ENCODE measurements around the gene GDF11.
A peak's percentile ranks its signal among the peaks of the same experiment; 100 is the strongest.

The GDF11 gene

GRCh38 chr12:55728939-55729818 is 13.7 kb upstream of the GDF11 start, which contains the start of gene CD63:
Gene CD63 (minus strand): TSS chr12:55729009. CDS start chr12:55728341, 668 bp downstream.
- Histone ChIP-seq H4K91ac (ENCODE audit: low read depth, low read length, poor library complexity) (no peak within 1 kb of the TSS), H3K9me3 (replicated peaks in 1 of 2; ENCODE audit: control insufficient read depth in 2 of 2, insufficient read depth in 1 of 2, low read depth in 1 of 2, low read length in 2 of 2) (peaks cover 0 to 1% of the 10 kb centered on the region in 2 donors)

GRCh38 chr12:55729819-55730818 is 12.8 kb upstream of the GDF11 start:
- Histone ChIP-seq H3K4me3 (ENCODE audit: low read length in 2 of 2) (peak overlapping the region; percentile 59 to 92), H3K27me3 (ENCODE audit: control insufficient read depth in 3 of 3, insufficient read depth in 3 of 3, low read depth in 1 of 3, low read length in 3 of 3) (no peaks in the 10 kb centered on the region), H3K14ac (ENCODE audit: low read length) (no peak overlapping the region)

More at GRCh38 chr12:55728939-55729818, 13.7 kb upstream of the GDF11 start, which contains the start of gene CD63:
- H2AFZ ChIP-seq (ENCODE audit: low read length), result peak within 1 kb of the TSS; percentile 92
- H3K36me3 ChIP-seq (replicated peaks in 1 of 2; ENCODE audit: control insufficient read depth in 2 of 2, insufficient read depth in 2 of 2, low read length in 2 of 2), result peaks cover 22 to 31% of the 10 kb centered on the region in 2 donors
- no peak within 1 kb of the TSS for H3K14ac ChIP-seq (ENCODE audit: low read length)
- H3K18ac ChIP-seq (ENCODE audit: low read length), result peak within 1 kb of the TSS; percentile 95
- peak within 1 kb of the TSS; percentile 91 for H3K27ac ChIP-seq (replicated peaks; ENCODE audit: low read length)
- H2BK5ac ChIP-seq (ENCODE audit: low read length), result peak within 1 kb of the TSS; percentile 69
- WGBS, 2 donors (ENCODE audit: extremely low coverage in 2 of 2, insufficient read length in 2 of 2, insufficient replicate concordance in 1 of 2), result no CpG with 5 or more reads among the region's 61 CpGs
- H2AK5ac ChIP-seq (ENCODE audit: low read depth, low read length), result peak within 1 kb of the TSS; percentile 95
- H3K23ac ChIP-seq (ENCODE audit: low read depth, low read length, poor library complexity), result peak within 1 kb of the TSS; percentile 29
- peak within 1 kb of the TSS; percentile 59 to 92 for H3K4me3 ChIP-seq (ENCODE audit: low read length in 2 of 2)
- peak; percentile 82 for DNase-seq (ENCODE audit: low spot score)
- peaks cover 14 to 18% of the 10 kb centered on the region in 2 donors for H3K4me1 ChIP-seq (ENCODE audit: control insufficient read depth in 2 of 2, insufficient read depth in 1 of 2, low read depth in 1 of 2, low read length in 2 of 2)
- H3K4ac ChIP-seq (ENCODE audit: low read length), result no peak within 1 kb of the TSS
- H3K4me2 ChIP-seq (ENCODE audit: insufficient read depth, low read length, poor library complexity, severe bottlenecking), result peak within 1 kb of the TSS; percentile 92
- H2BK12ac ChIP-seq (ENCODE audit: low read length), result no peak within 1 kb of the TSS
- no peak within 1 kb of the TSS for H4K8ac ChIP-seq (ENCODE audit: low read depth, low read length)
- peak within 1 kb of the TSS; percentile 61 for H2BK120ac ChIP-seq (ENCODE audit: low read depth, low read length)
- peak within 1 kb of the TSS; percentile 34 for H2BK15ac ChIP-seq (ENCODE audit: low read length)
- no peaks in the 10 kb centered on the region for H3K27me3 ChIP-seq (ENCODE audit: control insufficient read depth in 3 of 3, insufficient read depth in 3 of 3, low read depth in 1 of 3, low read length in 3 of 3)
- peaks cover 15% of the 10 kb centered on the region for H3K79me1 ChIP-seq (ENCODE audit: low read depth, low read length)
- H3K9ac ChIP-seq (ENCODE audit: low read depth, low read length, poor library complexity), result peak within 1 kb of the TSS; percentile 94

GRCh38 chr12:55732288-55732687 is 10.6 kb upstream of the GDF11 start:
- peaks cover 11% of the 10 kb centered on the region for H3K79me1 ChIP-seq (ENCODE audit: low read depth, low read length)
- no peak overlapping the region for H2AFZ ChIP-seq (ENCODE audit: low read length)
- H3K27ac ChIP-seq (replicated peaks; ENCODE audit: low read length), result no peak overlapping the region
- peak overlapping the region; percentile 57 for H3K18ac ChIP-seq (ENCODE audit: low read length)
- no peak overlapping the region for H3K4ac ChIP-seq (ENCODE audit: low read length)
- H3K23ac ChIP-seq (ENCODE audit: low read depth, low read length, poor library complexity), result peak overlapping the region; percentile 90
- no peak overlapping the region for H4K8ac ChIP-seq (ENCODE audit: low read depth, low read length)
- peaks cover 12 to 13% of the 10 kb centered on the region in 2 donors for H3K4me1 ChIP-seq (ENCODE audit: control insufficient read depth in 2 of 2, insufficient read depth in 1 of 2, low read depth in 1 of 2, low read length in 2 of 2)
- H3K4me3 ChIP-seq (ENCODE audit: low read length in 2 of 2), result no peak overlapping the region
- H3K27me3 ChIP-seq (ENCODE audit: control insufficient read depth in 3 of 3, insufficient read depth in 3 of 3, low read depth in 1 of 3, low read length in 3 of 3), result no peaks in the 10 kb centered on the region
- peak overlapping the region; percentile 30 for H2BK15ac ChIP-seq (ENCODE audit: low read length)
- H2BK12ac ChIP-seq (ENCODE audit: low read length), result no peak overlapping the region
- H3K9me3 ChIP-seq (replicated peaks in 1 of 2; ENCODE audit: control insufficient read depth in 2 of 2, insufficient read depth in 1 of 2, low read depth in 1 of 2, low read length in 2 of 2), result no peaks in the 10 kb centered on the region
- H2BK120ac ChIP-seq (ENCODE audit: low read depth, low read length), result no peak overlapping the region
- H3K36me3 ChIP-seq (replicated peaks in 1 of 2; ENCODE audit: control insufficient read depth in 2 of 2, insufficient read depth in 2 of 2, low read length in 2 of 2), result peaks cover 0 to under 1% of the 10 kb centered on the region in 2 donors
- no peak overlapping the region for H4K91ac ChIP-seq (ENCODE audit: low read depth, low read length, poor library complexity)
- DNase-seq (ENCODE audit: low spot score), result no peak
- no CpG with 5 or more reads among the region's 4 CpGs for WGBS, 2 donors (ENCODE audit: extremely low coverage in 2 of 2, insufficient read length in 2 of 2, insufficient replicate concordance in 1 of 2)
- H3K14ac ChIP-seq (ENCODE audit: low read length), result no peak overlapping the region
- peak overlapping the region; percentile 70 for H3K9ac ChIP-seq (ENCODE audit: low read depth, low read length, poor library complexity)
- H2BK5ac ChIP-seq (ENCODE audit: low read length), result no peak overlapping the region
- no peak overlapping the region for H2AK5ac ChIP-seq (ENCODE audit: low read depth, low read length)
- no peak overlapping the region for H3K4me2 ChIP-seq (ENCODE audit: insufficient read depth, low read length, poor library complexity, severe bottlenecking)

More at GRCh38 chr12:55729819-55730818, 12.8 kb upstream of the GDF11 start:
- Histone ChIP-seq H2AFZ (ENCODE audit: low read length) (peak overlapping the region; percentile 92), H3K4me1 (ENCODE audit: control insufficient read depth in 2 of 2, insufficient read depth in 1 of 2, low read depth in 1 of 2, low read length in 2 of 2) (peaks cover 14 to 18% of the 10 kb centered on the region in 2 donors), H3K9ac (ENCODE audit: low read depth, low read length, poor library complexity) (peak overlapping the region; percentile 87), H2BK15ac (ENCODE audit: low read length) (peak overlapping the region; percentile 34), H2BK120ac (ENCODE audit: low read depth, low read length) (no peak overlapping the region), H4K91ac (ENCODE audit: low read depth, low read length, poor library complexity) (no peak overlapping the region), H3K9me3 (replicated peaks in 1 of 2; ENCODE audit: control insufficient read depth in 2 of 2, insufficient read depth in 1 of 2, low read depth in 1 of 2, low read length in 2 of 2) (peaks cover 0 to 1% of the 10 kb centered on the region in 2 donors), H2AK5ac (ENCODE audit: low read depth, low read length) (peak overlapping the region; percentile 9), H3K18ac (ENCODE audit: low read length) (peak overlapping the region; percentile 58), H4K8ac (ENCODE audit: low read depth, low read length) (no peak overlapping the region), H3K23ac (ENCODE audit: low read depth, low read length, poor library complexity) (no peak overlapping the region), H3K79me1 (ENCODE audit: low read depth, low read length) (peaks cover 14% of the 10 kb centered on the region), H3K4me2 (ENCODE audit: insufficient read depth, low read length, poor library complexity, severe bottlenecking) (peak overlapping the region; percentile 92), H3K36me3 (replicated peaks in 1 of 2; ENCODE audit: control insufficient read depth in 2 of 2, insufficient read depth in 2 of 2, low read length in 2 of 2) (peaks cover 16 to 22% of the 10 kb centered on the region in 2 donors), H2BK5ac (ENCODE audit: low read length) (peak overlapping the region; percentile 69), H2BK12ac (ENCODE audit: low read length) (no peak overlapping the region), H3K27ac (replicated peaks; ENCODE audit: low read length) (peak overlapping the region; percentile 91), H3K4ac (ENCODE audit: low read length) (no peak overlapping the region)
- no CpG with 5 or more reads among the region's 19 CpGs for WGBS, 2 donors (ENCODE audit: extremely low coverage in 2 of 2, insufficient read length in 2 of 2, insufficient replicate concordance in 1 of 2)
- no peak for DNase-seq (ENCODE audit: low spot score)

Measured in neuronal stem cell (in vitro differentiated cells).